GM21528 (cell line): Measurements from ENCODE around the gene MAPK9.

Source experiments
- ATAC-seq: cut with Tn5 transposase; IDR thresholded peaks from one replicate; pipeline ENCODE4 v1.9.1; 2021; ENCODE audit warnings: mild to moderate bottlenecking, moderate library complexity; ENCODE audit not compliant: unreplicated experiment, low FRiP score

Gene MAPK9

DNA sequence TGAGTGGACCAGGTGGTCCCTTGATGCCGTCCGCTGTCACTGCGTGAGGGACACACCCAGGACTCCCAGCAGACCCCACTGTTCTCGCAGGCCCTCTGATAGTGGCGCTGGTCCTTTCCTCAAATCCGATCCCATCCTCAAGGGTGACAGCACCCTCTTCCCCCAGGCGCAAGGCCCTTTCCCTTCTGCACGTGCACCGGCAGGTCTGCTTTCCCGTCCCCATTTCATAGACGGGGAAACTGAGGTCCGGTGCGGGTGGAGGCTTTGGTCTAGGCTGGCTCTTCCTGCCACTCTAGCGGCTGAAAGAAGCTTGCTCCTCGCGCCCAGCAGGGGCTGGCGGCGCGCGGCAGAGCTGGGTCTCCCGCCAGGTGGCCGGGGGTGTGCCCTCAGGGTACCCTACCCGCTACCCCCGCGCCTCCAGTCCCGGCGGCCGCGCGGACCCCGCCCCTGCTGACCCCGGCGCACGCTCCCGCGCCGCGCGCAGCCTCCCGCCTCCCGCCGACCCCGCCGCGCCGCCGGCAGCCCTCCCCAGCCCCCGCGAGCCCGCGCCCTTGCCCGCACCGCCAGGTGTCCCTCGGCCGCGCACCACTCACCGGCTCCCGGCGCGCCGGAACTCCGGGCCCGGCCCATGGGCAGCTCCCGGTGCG lies 83.3 kb downstream of the MAPK9 start:
- no peak for ATAC-seq

DNA sequence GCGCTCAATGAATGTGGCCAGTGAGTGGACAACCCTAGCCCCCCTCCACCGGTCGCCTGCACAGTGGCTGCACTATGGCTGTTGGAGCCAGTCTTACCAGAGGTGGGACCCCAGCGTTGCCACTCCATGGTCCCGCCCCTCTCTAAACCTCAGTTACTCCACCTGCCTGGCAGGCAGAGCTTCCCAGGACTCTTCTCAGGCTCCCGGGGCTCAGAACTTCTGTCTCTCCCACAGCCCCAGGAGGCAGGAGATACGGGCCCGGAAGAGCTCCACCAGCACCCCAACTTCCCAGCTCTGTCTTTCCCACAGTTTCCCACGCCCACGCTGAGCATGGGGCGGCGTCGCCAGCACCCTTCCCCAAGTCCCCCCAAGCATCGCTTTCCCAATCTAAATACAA lies 83.8 kb downstream of the MAPK9 start:
- no peak for ATAC-seq

DNA sequence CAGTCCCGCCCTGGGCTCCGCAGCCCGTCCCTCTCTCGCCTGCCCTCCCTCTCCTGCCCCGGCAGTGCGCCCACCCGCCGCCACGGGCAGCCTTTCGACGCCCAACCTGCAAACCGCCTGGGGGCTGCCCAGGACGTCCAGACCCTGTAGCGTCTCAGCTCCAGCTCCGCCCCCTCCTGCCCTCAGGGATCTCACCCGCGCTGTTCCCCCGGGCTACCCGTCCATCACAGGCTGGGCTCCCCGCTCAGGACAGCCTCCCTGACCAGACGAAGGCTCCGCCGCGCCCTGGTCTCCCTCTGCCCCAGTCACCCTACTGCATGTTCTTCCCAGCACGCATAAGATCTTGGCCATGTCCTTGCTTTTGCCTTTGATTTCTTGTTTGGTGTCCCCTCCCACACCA lies 84.3 kb downstream of the MAPK9 start:
- no peak for ATAC-seq

DNA sequence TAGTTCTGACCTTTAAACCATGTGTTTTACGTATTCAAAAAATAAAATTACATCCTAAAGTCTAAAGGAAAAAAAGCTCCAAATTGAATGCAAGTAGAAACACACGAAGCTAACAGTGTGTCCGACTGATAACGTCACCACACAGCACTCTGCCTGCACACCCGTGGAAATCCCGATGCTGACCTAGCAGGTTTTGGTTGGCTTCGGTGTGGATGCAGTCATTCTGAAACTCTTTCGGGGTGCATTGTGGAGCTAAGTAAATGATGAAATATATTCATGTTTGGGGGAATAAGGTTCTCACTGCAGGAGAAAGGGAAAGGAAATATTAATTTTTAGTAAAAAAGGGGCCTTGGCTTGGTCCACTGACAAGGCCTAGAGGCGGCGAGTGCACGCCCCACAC lies 84.9 kb downstream of the MAPK9 start:
- ATAC-seq: no peak

DNA sequence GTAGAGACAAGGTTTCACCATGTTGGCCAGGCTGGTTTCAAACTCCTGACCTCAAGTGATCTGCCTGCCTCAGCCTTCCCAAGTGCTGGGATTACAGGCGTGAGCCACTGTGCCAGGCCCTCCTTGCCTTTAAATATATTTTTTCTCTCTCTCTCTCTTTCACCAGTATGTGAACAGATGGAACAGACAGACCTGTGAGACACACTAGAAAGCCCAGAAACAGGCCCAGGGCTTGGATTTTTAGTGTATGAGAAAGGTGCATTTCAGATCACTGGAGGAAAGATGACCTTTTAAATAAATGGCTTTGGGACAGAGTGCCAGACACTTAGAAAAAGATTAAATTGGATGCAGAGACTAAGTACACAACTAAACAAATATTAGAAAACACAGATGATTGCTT lies 86.0 kb downstream of the MAPK9 start:
- ATAC-seq: no peak

DNA sequence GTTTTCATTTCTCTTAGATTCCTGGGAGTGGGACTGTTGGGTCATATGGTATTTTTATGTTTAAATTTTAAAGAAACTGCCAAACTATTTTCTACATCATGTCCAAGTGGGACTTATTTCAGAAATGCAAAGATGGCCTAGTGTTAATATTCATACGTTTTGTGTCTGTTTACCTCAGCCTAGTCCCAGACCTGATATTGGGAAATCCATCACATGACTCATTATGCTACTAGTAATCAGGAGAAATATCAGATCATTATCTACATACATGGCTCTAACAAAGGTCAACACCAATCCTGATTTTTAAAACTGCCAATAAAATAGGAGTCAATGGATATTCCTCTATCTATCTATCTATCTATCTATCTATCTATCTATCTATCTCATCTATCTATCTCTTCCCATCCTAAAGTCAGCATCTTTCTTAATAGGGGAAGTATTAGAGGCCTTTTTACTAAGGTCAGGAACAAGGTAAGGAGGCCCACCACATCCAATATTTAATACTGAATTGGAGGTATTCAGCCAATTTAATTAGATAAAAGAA lies 87.5 kb downstream of the MAPK9 start:
- ATAC-seq: no peak

DNA sequence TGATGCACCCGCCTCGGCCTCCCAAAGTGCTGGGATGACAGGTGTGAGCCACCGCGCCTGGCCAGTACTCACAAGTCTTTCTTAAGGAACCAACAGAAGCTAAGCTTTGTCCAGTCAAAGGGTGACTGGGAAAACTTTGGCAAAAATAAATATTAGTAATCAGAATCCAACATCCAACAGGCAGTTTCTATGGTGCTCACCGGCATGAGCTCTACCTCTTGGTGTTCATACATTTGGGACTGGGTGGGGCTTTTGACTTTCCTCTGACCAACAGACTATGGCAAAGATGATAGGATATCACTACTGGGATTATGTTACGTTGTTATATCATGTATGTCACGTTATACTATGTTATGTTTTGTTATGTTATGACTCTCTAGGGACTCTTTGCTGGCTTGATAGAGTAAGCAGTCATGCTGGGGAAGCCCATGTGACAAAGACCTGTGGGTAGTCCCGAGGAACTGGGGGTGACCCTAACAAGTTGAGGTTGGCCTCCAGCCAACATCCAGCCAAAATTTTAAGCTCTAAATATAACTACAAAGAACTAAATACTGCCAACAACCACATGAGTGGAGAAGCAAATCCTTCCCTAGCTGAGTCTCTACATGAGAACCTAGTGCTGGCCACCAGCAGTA lies 88.8 kb downstream of the MAPK9 start:
- no peak for ATAC-seq

DNA sequence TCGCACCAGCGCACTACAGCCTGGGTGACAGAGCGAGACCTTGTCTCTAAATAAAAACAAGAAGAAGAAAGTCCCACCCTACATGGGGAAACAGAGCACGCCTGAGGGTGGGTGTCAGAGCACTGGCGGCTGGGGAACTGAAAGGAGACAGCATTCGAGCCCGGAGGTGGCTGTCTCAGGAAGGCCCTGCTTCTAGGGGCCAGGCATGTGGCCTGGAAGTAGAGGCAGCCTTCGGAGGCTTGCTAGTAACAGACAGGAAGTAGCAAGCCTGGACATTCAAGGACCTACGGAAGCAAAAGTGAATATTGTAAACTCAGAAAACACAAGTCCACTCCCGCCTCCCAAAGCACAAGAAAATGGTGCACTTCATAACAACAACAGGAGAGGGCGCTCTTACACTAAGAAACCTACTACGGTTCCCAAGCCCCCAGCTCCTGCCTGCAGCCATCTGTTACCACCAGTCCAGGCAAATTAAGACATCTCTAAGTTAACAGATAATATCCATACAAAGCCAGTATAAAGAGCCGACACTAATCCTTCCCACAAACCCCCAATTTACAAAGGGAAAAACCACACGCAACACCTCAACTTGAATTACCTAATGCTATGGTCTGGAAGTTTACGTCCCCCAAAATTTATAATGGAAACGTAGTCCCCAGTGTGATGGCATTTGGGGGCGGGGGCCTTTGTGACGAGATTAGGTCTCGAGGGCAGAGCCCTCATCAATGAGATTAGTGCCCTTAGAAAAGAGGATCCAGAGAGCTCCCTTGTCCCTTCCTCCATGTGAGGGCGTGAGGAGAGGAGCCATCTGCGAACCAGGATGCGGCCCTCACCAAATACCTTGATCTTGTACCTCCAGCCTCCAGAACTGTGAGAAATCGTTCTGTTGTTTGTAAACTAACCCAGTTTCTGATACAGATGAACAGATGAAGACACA lies 90.6 kb downstream of the MAPK9 start:
- ATAC-seq: no peak

DNA sequence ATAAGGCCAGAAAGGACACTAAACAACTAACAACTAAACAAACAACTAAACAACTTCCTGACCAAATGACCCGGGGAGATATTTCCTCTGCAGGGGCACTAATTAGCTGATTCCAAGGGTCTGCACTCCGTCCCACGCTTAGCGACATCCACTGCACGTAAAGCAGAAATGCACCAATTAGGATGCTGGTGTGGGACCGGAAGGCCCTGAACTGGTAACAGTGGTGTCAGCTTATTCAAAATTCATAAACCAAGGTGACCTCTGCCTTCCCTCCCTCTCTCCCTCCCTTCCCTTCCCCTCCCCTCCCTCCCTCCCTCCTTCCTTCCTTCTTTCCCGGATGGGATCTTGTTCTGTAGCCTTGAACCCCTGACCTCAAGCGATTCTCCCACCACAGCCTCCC lies 92.5 kb downstream of the MAPK9 start:
- no peak for ATAC-seq

DNA sequence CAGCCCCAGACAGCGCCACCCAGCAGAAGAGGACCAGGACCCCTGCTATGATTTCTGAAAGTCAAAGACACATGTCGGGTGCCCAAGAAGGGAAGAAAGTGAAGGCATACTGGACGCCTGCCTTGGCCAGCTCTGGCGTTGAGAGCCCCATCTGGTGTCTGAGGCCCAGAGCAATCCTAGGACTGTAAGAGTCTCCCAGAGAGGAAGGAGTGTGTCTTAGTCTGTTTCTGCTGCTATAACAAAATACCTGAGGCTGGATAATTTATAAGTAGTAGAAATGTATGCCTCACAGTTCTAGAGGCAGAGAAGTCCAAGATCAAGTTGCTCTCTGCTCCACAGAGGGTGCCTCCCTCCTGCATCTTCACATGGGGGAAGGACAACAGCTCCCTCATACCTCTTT lies 93.7 kb downstream of the MAPK9 start:
- no peak for ATAC-seq

DNA sequence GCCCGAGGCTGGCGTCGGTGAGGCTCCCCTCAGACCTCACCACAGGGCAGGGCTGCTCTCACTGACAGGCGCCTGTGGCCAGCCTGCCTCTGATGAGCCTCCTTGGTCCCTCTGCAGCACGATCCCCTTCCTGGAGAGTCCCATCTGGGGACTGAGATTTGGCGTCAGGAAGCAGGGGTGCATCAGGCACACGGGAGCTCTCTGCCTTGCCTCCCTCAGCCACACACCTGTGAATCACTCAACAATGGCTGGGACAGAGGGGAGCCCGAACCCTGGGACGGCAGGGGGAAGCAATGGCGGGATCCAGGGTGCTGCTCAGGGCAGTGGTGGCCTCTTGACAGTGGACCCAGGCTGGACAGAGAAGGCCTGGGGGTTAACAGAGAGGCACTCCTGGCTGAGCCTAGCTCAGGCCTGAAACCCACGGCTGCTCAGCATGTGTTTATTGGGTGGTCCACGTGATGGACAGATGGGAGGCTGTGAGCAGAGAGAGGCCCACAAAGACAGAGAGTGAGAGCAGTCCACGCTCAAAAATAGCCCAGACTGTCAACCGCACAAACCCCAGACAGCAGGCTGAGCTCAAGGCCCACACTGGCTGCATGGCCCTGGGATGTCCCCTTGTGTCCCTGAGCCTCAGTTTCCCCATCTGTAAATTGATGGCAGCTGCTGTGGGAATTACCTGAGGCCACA lies 94.7 kb downstream of the MAPK9 start:
- no peak for ATAC-seq

DNA sequence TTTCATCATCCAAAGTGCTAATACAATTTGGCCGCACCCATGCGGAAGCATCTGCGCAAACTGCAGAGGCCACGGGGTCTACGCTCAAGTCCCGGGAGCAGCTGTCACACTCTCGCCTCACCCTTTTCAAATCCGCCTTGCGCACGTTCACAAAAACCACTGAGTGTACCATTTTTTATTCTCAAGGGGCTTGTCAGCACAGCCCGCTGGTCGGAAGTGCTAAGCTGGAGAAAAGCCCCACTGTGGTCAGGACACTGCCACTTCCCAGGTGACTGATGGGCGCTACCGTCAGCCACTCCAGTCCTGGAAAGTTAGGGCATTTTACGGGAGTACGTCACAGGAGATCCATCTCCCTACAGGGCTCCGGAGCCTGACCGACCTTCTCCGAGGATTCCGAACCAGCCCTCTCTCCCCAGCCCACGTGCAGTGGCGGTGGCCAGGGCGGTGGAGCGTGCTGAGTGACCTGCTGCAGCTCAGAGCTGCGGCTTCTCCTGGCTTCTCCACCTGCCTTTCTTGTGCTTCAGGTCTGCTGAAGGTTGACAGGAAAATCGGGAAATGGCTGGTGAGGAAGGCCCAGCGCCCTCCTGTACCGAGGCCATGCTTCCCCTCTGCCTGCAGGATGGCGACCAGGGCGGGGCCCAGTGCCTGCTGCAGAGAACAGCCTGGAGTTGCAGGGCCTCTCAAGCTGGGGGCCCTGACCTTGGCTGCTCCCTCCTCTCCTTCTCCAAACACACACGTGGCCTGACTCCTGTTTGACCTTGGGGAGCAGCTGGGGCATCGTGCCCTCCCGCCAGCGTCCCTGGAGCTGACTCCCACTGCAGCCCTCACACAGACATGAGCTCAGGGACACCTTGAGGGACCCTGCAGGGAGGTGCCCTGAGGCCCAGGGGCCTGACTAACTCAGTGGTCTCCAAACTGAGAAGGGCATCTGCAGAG lies 97.2 kb downstream of the MAPK9 start:
- no peak for ATAC-seq

DNA sequence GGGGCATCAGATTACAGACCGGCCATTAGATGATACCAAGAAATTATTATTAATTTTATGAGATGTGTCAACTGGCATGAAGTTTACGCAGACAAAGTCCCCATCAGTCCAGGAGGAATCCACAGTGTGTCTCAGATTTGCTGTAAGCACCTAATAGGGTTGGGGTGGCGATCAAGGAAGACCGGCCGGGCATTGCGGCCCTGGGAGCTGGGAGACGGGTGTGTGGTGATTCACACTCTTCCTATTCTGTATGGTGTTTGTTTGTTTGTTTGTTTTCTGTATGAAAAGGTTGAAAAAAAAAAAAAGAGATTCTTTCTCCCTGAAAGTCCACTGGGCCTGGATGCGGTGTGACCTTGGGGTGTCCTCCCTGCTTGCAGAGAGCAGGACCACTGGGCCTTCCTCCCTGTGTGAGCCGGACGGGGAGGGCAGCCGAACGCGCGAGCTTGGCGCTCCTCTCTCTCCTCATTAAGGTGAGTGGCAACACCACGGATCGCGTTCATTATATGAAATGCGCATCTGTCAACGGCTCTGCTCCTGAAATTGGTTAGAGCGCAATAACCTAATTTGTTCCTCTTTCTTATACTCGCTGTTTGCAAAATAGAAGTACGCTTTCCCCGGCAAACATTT lies 98.0 kb downstream of the MAPK9 start:
- ATAC-seq: no peak

DNA sequence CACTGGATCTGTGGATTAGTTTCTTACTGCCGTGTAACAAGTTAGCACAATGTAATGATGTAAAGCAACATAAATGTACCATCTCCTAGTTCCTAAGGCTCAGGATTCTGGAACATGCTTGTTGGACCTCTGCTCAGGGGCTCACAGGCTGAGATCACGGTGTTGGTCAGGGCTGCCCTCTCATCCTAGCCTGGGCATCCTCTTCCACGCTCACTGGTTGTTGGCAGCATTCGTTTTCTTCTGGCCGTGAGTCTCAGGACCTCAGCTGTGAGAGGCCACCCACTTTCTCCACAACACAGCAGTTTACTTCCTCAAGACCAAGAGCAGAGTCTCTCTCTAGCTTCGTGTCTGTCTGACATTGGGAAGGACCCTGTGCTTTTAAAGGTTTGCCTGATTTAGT lies 100.2 kb downstream of the MAPK9 start:
- ATAC-seq: no peak

DNA sequence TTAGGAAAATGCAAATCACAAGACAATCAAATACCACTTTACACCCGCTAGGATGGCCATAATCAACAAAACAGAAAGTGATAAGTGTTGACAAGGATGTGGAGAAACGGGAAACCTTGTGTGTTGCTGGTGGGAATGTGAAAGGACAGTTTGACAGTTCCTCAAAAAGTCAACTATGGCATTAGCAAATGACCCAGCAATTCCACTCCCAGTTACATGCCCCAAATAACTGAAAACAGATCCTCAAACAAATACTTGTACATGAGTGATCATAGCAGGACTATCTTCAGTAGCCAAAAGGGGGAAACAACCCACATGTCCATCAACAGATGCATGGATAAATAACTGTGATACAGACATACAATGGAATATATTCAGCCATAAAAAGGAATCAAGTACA lies 104.1 kb downstream of the MAPK9 start:
- ATAC-seq: no peak
